ENCODE data around the gene UBE2H. TPM values are rescaled to one million over a fixed set of nuclear protein-coding genes. Genes with fewer than 3 reads are reported as not detected.
"Not testable (repeated sequence)": the region's sequence is repeated elsewhere in the genome, so short reads cannot be mapped to it uniquely, and the experiment has no call there.

UBE2H gene
- total RNA-seq, 2 experiments from 2014 or later, result 35.6 to 42.1 TPM

- Mint-ChIP-seq H3K27ac (no peak overlapping the region), H3K9me3 (no peaks in the 10 kb centered on the region), H3K4me1 (peaks cover 9% of the 10 kb centered on the region), H3K27me3 (no peaks in the 10 kb centered on the region), H3K4me3 (no peak overlapping the region), H3K36me3 (peaks cover 2% of the 10 kb centered on the region)
- POLR2A ChIA-PET, result no interaction called here
- ATAC-seq (ENCODE audit: low read depth) (no peak), DNase-seq (no peak)
These were observed 120.5 kb downstream of the UBE2H start for GRCh38 chr7:129832282-129832681.

GRCh38 chr7:129831424-129832058, 121.2 kb downstream of the UBE2H start:
- H3K27me3 Mint-ChIP-seq, result no peaks in the 10 kb centered on the region
- H3K9me3 Mint-ChIP-seq, result no peaks in the 10 kb centered on the region
- POLR2A ChIA-PET, result interaction anchor here (1.6 kb wide), 1 partner anchor 179 kb away, joined by 3 read pairs; no protein-coding TSS in a partner anchor
- no peak overlapping the region for H3K27ac Mint-ChIP-seq
- H3K4me1 Mint-ChIP-seq, result peaks cover 9% of the 10 kb centered on the region
- H3K4me3 Mint-ChIP-seq, result no peak overlapping the region
- ATAC-seq (ENCODE audit: low read depth), result no peak
- peaks cover 2% of the 10 kb centered on the region for H3K36me3 Mint-ChIP-seq
- DNase-seq, result no peak

- H3K9me3 Mint-ChIP-seq, result no peaks in the 10 kb centered on the region
- no peak for ATAC-seq (ENCODE audit: low read depth)
- no peak overlapping the region for H3K27ac Mint-ChIP-seq
- DNase-seq, result no peak
- no peaks in the 10 kb centered on the region for H3K27me3 Mint-ChIP-seq
- peaks cover 9% of the 10 kb centered on the region for H3K4me1 Mint-ChIP-seq
- peaks cover 2% of the 10 kb centered on the region for H3K36me3 Mint-ChIP-seq
- POLR2A ChIA-PET, result interaction anchor here (1.6 kb wide), 1 partner anchor 180 kb away, joined by 3 read pairs; no protein-coding TSS in a partner anchor
- H3K4me3 Mint-ChIP-seq, result no peak overlapping the region
These were observed 121.8 kb downstream of the UBE2H start for GRCh38 chr7:129830949-129831348.

- H3K4me1 Mint-ChIP-seq, result peaks cover 9% of the 10 kb centered on the region
- no peak overlapping the region for H3K27ac Mint-ChIP-seq
- H3K9me3 Mint-ChIP-seq, result no peaks in the 10 kb centered on the region
- H3K36me3 Mint-ChIP-seq, result peaks cover 2% of the 10 kb centered on the region
- DNase-seq (peak; percentile 47), ATAC-seq (ENCODE audit: low read depth) (no peak)
- POLR2A ChIA-PET, result interaction anchor here (0.5 to 1.9 kb wide), 5 partner anchors 122 to 218 kb away, joined by 3 to 6 read pairs (median 4); partner anchors contain the start of genes NRF1 and UBE2H
- H3K4me3 Mint-ChIP-seq, result peak overlapping the region; percentile 40
- no peaks in the 10 kb centered on the region for H3K27me3 Mint-ChIP-seq
These were observed 122.8 kb downstream of the UBE2H start for GRCh38 chr7:129829737-129830631.

- Mint-ChIP-seq H3K4me1 (peaks cover 12% of the 10 kb centered on the region), H3K27me3 (no peaks in the 10 kb centered on the region), H3K36me3 (no peaks in the 10 kb centered on the region), H3K4me3 (no peak overlapping the region), H3K9me3 (no peaks in the 10 kb centered on the region), H3K27ac (no peak overlapping the region)
- POLR2A ChIA-PET, result interaction anchor here (0.5 to 1.9 kb wide), 4 partner anchors 123 to 217 kb away, joined by 3 to 6 read pairs (median 4); partner anchors contain the start of genes NRF1 and UBE2H
- DNase-seq, result no peak
- peak; percentile 15 for ATAC-seq (ENCODE audit: low read depth)
These were observed 123.6 kb downstream of the UBE2H start for GRCh38 chr7:129828989-129829736.

GRCh38 chr7:129828078-129828762, 124.5 kb downstream of the UBE2H start:
- Mint-ChIP-seq H3K4me1 (peaks cover 12% of the 10 kb centered on the region), H3K4me3 (no peak overlapping the region), H3K27me3 (no peaks in the 10 kb centered on the region), H3K9me3 (no peaks in the 10 kb centered on the region), H3K27ac (no peak overlapping the region), H3K36me3 (no peaks in the 10 kb centered on the region)
- DNase-seq (no peak), ATAC-seq (ENCODE audit: low read depth) (no peak)
- POLR2A ChIA-PET, result interaction anchor here (1.9 kb wide), 1 partner anchor 124 kb away, joined by 6 read pairs; the partner anchor contains the start of gene UBE2H

- no peak overlapping the region for H3K4me3 Mint-ChIP-seq
- no peak for ATAC-seq (ENCODE audit: low read depth)
- H3K4me1 Mint-ChIP-seq, result peaks cover 12% of the 10 kb centered on the region
- POLR2A ChIA-PET, result no interaction called here
- H3K9me3 Mint-ChIP-seq, result no peaks in the 10 kb centered on the region
- no peaks in the 10 kb centered on the region for H3K27me3 Mint-ChIP-seq
- no peak overlapping the region for H3K27ac Mint-ChIP-seq
- DNase-seq, result no peak
- H3K36me3 Mint-ChIP-seq, result no peaks in the 10 kb centered on the region
These were observed 125.2 kb downstream of the UBE2H start for GRCh38 chr7:129827467-129827990.

- H3K27ac Mint-ChIP-seq; DNase-seq; H3K9me3 Mint-ChIP-seq; POLR2A ChIA-PET; H3K36me3 Mint-ChIP-seq; H3K27me3 Mint-ChIP-seq; ATAC-seq (ENCODE audit: low read depth): not testable (repeated sequence)
- Mint-ChIP-seq H3K4me1 (peaks cover 12% of the 10 kb centered on the region), H3K4me3 (peak overlapping the region; percentile 32)
These were observed 125.9 kb downstream of the UBE2H start for GRCh38 chr7:129826895-129827294.

GRCh38 chr7:129825209-129825970, 127.4 kb downstream of the UBE2H start:
- no peaks in the 10 kb centered on the region for H3K36me3 Mint-ChIP-seq
- POLR2A ChIA-PET, result interaction anchor here (0.6 to 2.1 kb wide), 5 partner anchors 126 to 391 kb away, joined by 3 to 10 read pairs (median 3); partner anchors contain the start of genes NRF1 and STRIP2
- DNase-seq, result peak; percentile 97
- no peaks in the 10 kb centered on the region for H3K9me3 Mint-ChIP-seq
- H3K27ac Mint-ChIP-seq, result peak overlapping the region; percentile 77
- peak overlapping the region; percentile 97 for H3K4me3 Mint-ChIP-seq
- H3K4me1 Mint-ChIP-seq, result peaks cover 12% of the 10 kb centered on the region
- peak; percentile 78 for ATAC-seq (ENCODE audit: low read depth)
- peaks cover 2% of the 10 kb centered on the region for H3K27me3 Mint-ChIP-seq

- peaks cover 2% of the 10 kb centered on the region for H3K27me3 Mint-ChIP-seq
- DNase-seq (no peak), ATAC-seq (ENCODE audit: low read depth) (peak; percentile 35)
- peak overlapping the region; percentile 97 for H3K4me3 Mint-ChIP-seq
- H3K27ac Mint-ChIP-seq, result peak overlapping the region; percentile 77
- no peaks in the 10 kb centered on the region for H3K36me3 Mint-ChIP-seq
- H3K9me3 Mint-ChIP-seq, result no peaks in the 10 kb centered on the region
- H3K4me1 Mint-ChIP-seq, result peaks cover 3% of the 10 kb centered on the region
- POLR2A ChIA-PET, result interaction anchor here (0.6 to 2.1 kb wide), 5 partner anchors 127 to 390 kb away, joined by 3 to 10 read pairs (median 3); partner anchors contain the start of genes NRF1 and STRIP2
These were observed 128.2 kb downstream of the UBE2H start for GRCh38 chr7:129824291-129825208.

GRCh38 chr7:129823143-129823542, 129.6 kb downstream of the UBE2H start:
- H3K36me3 Mint-ChIP-seq; H3K9me3 Mint-ChIP-seq; DNase-seq; H3K4me3 Mint-ChIP-seq; H3K27ac Mint-ChIP-seq; H3K4me1 Mint-ChIP-seq; H3K27me3 Mint-ChIP-seq; ATAC-seq (ENCODE audit: low read depth): not testable (repeated sequence)
- POLR2A ChIA-PET, result interaction anchor here (0.6 kb wide), 1 partner anchor 194 kb away, joined by 3 read pairs; no protein-coding TSS in a partner anchor
